ENCODE results near the gene THOC6. TPM values are rescaled to one million over a fixed set of nuclear protein-coding genes. Genes with fewer than 3 reads are reported as not detected.

The THOC6 gene
- total RNA-seq, 1 donor from 2014 or later = 62.4 TPM

DNA sequence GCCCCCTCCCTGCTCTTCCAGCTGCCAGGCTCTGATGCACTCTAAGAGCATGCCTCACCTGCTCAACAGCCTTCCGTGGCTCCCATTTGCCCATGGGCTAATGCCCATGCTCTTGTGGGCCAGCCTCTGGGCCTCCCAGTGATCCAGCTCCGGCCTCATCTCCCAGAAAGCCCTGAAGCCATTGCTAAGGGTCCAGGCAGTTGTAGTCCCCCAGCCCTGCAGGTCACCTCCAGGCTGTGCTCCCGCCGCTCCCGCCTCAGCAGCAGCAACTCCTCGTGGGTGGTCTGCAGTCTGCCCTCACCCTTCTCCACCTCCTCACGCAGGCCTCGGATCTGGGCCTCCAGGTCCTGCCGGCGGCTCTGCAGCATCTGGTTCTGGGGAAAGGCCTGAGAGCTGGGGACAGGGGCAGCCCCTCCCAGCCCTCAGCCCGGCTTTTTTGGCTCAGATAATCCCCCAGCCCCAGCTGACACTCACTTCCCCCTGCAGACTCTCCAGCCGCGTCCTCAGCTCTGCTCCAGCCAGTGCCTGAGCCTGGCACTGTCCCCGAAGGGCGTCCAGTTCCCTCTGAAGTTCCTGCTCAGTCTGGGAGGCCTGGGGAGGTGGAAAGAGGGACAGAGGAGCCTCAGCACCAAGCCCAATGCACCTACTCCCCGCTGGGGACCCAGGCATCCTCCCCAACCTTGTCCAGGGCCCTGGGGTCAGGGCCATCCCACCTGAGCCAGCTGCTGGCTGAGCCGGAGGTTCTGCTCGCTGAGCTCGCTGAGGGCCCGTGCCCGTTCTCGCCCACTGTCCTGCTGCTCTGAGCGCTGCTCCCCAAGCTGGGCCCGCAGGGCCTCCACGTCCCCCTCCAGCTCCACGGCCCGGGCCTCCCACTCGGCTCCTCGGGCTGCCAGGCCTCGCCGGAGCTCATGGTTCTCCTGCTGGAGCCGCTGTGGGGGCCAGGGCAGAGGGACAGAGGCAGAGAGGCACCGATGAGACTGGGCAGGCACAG is 6.7 kb downstream of the THOC6 start:
- Mint-ChIP-seq H3K4me1 (peaks cover 5% of the 10 kb centered on the region), H3K27ac (no peak overlapping the region), H3K4me3 (no peak overlapping the region), H3K36me3 (peaks cover 9% of the 10 kb centered on the region), H3K27me3 (ENCODE audit: low read depth) (peaks cover 37% of the 10 kb centered on the region), H3K9me3 (no peaks in the 10 kb centered on the region)
- no peak for DNase-seq (ENCODE audit: low spot score in 2 of 2, unreplicated experiment in 2 of 2)
- TF ChIP-seq CTCF (IDR thresholded peaks at IDR 0.05; ENCODE audit: unreplicated experiment) = no peak

- no peak overlapping the region for H3K27ac Mint-ChIP-seq
- no peaks in the 10 kb centered on the region for H3K36me3 Mint-ChIP-seq
- no peaks in the 10 kb centered on the region for H3K9me3 Mint-ChIP-seq
- H3K4me1 Mint-ChIP-seq = peaks cover 9% of the 10 kb centered on the region
- peaks cover 53% of the 10 kb centered on the region for H3K27me3 Mint-ChIP-seq (ENCODE audit: low read depth)
- no peak for TF ChIP-seq CTCF (IDR thresholded peaks at IDR 0.05; ENCODE audit: unreplicated experiment)
- no peak overlapping the region for H3K4me3 Mint-ChIP-seq
- no peak for DNase-seq (ENCODE audit: low spot score in 2 of 2, unreplicated experiment in 2 of 2)
Observed at GRCh38 chr16:3032624-3033023, 8.8 kb downstream of the THOC6 start.

DNA sequence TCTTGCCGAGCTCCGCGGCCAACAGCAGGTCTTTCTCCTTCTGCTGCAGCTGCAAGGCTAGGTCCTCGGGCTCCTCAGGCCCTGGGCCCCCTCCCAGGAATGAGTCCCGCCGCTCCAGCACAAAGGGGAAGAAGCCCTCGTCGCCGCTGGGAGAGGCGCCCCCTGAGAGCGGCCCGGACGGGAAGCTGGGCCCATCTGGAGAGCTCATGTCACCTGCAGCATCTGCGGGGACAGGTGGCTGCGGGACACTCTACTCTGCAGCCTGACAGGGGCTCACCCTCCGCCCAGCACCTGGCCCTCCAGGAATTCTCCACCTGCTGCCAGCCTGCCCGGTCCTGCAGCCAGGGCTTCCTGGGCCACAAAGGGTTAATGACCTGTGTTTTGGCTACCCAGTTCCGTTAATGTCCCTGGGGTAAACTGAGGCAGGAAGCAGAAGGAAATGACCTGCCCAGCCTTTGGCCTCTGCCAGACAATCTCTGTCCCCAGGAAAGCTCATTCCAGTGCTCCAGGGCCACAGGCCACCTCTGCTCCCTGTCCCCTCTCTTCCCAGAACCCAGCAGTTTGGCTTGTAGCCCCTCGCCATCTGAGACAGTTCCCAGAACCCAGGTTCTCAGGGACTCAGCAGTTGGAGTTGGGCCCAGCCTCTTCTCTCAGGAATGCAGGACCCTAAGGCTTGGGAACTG is 11.6 kb downstream of the THOC6 start:
- Mint-ChIP-seq H3K27ac (no peak overlapping the region), H3K27me3 (ENCODE audit: low read depth) (peaks cover 76% of the 10 kb centered on the region), H3K4me3 (peak overlapping the region; percentile 53), H3K9me3 (no peaks in the 10 kb centered on the region), H3K36me3 (no peaks in the 10 kb centered on the region), H3K4me1 (peaks cover 7% of the 10 kb centered on the region)
- TF ChIP-seq CTCF (IDR thresholded peaks at IDR 0.05; ENCODE audit: unreplicated experiment) = no peak
- no peak for DNase-seq (ENCODE audit: low spot score in 2 of 2, unreplicated experiment in 2 of 2)

DNA sequence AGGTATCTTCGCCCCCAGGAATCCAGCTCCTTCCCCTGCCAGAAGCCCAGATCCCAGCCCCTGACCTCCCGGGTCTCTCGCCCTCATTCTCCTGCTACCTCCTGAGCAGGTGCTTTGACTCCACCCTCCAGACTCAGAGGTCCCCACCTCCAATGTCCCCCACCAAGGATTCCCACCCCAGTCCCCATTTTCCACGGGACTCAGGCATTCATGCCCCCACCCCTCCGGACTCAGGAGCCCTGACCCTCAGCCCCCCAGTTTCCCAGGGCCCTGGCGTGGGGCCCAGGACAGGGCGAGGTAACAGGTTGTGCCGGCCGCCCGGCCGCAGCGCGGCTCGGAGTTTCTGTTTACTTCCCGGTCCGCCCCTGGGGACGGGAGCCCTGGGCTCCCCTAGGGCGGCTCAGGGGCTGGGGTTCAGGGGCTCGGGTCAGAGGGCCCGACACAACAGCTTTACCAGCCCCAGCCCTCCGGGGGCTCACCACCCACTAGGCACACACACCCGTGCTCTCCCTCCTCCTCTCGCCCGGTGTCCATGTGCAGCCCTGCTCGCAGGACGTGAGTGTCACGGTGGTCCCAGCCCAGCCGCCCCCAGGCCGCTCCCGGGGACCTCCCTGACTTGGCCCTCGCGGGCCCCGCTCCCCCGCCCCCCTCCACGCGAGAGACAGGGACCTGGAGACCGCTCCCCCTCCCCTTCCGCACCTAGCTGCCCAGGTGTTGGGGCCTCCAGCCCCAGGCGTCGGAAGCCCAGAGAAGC is 12.3 kb downstream of the THOC6 start:
- TF ChIP-seq CTCF (IDR thresholded peaks at IDR 0.05; ENCODE audit: unreplicated experiment) = no peak
- no peaks in the 10 kb centered on the region for H3K36me3 Mint-ChIP-seq
- peaks cover 6% of the 10 kb centered on the region for H3K4me1 Mint-ChIP-seq
- DNase-seq (ENCODE audit: low spot score in 2 of 2, unreplicated experiment in 2 of 2) = no peak
- peaks cover 80% of the 10 kb centered on the region for H3K27me3 Mint-ChIP-seq (ENCODE audit: low read depth)
- no peak overlapping the region for H3K27ac Mint-ChIP-seq
- no peaks in the 10 kb centered on the region for H3K9me3 Mint-ChIP-seq
- H3K4me3 Mint-ChIP-seq = peak overlapping the region; percentile 53

GRCh38 chr16:3036726-3037315 is 13.0 kb downstream of the THOC6 start, which contains the start of gene BICDL2:
Gene BICDL2, minus strand, starts transcription at chr16:3036944. Its CDS starts 1,448 bp downstream, at chr16:3035496.
- no peaks in the 10 kb centered on the region for H3K9me3 Mint-ChIP-seq
- H3K36me3 Mint-ChIP-seq = no peaks in the 10 kb centered on the region
- H3K27ac Mint-ChIP-seq = no peak within 1 kb of the TSS
- H3K4me3 Mint-ChIP-seq = peak within 1 kb of the TSS; percentile 53
- peaks cover 81% of the 10 kb centered on the region for H3K27me3 Mint-ChIP-seq (ENCODE audit: low read depth)
- H3K4me1 Mint-ChIP-seq = peaks cover 4% of the 10 kb centered on the region
- DNase-seq (ENCODE audit: low spot score in 2 of 2, unreplicated experiment in 2 of 2) = no peak
- TF ChIP-seq CTCF (IDR thresholded peaks at IDR 0.05; ENCODE audit: unreplicated experiment) = no peak

All from mesothelial cell of epicardium (in vitro differentiated cells).